Measurements from ENCODE around the gene TUBGCP3. TPM values are rescaled to one million over a fixed set of nuclear protein-coding genes. Genes with fewer than 3 reads are reported as not detected.

TUBGCP3 gene
- total and polyA plus RNA-seq, 9 of the 15 experiments (the other 6 are each of a cell fraction or from before 2014, with no cell fraction given), result 3.0 to 24.8 (median 15.2) TPM

- Histone ChIP-seq H3K9me3 (replicated peaks; ENCODE audit: control insufficient read depth, insufficient read depth, low read depth, low read length) (no peaks in the 10 kb centered on the region), H4K20me1 (replicated peaks; ENCODE audit: control insufficient read depth, insufficient read depth, low read length) (no peaks in the 10 kb centered on the region), H2AFZ (ENCODE audit: low read depth, low read length) (no peak overlapping the region), H3K9ac (ENCODE audit: insufficient read depth in 1 of 2, low read depth in 2 of 2, low read length in 2 of 2) (no peak overlapping the region), H3K4me1 (replicated peaks in 1 of 2; ENCODE audit: control insufficient read depth in 2 of 2, insufficient read depth in 2 of 2, low read length in 2 of 2) (peaks cover 0 to 4% of the 10 kb centered on the region in 2 experiments; a peak in 1 of 5 replicates), H3K27ac (ENCODE audit: extremely low read depth, low read depth, low read length) (no peak overlapping the region), H3K4me3 (no peak overlapping the region), H3K27me3 (ENCODE audit: control insufficient read depth in 2 of 2, insufficient read depth in 2 of 2, low read length in 2 of 2) (peaks cover 8 to 49% of the 10 kb centered on the region in 2 experiments; a peak in 4 of 5 replicates), H3K9me1 (ENCODE audit: control insufficient read depth, insufficient read depth, low read length) (no peaks in the 10 kb centered on the region), H3K79me2 (ENCODE audit: control insufficient read depth, insufficient read depth, low read length) (no peaks in the 10 kb centered on the region), H3K36me3 (ENCODE audit: control insufficient read depth, insufficient read depth, low read length) (no peaks in the 10 kb centered on the region), H3K4me2 (ENCODE audit: insufficient read depth, low read length) (no peak overlapping the region)
- no peak for FAIRE-seq
- no TSS peak for BruUV-seq (replicated peaks)
- in situ Hi-C loops (cut with MboI) (no loop called here), intact Hi-C loops (cut with micrococcal nuclease) (no loop called here)
- CTCF ChIA-PET (ENCODE audit: low intra/inter-chr PET ratio), result no interaction called here
- ATAC-seq, result no peak
- POLR2A ChIA-PET, result interaction anchor here (1.1 kb wide), 1 partner anchor 13 kb away, joined by 3 read pairs; no protein-coding TSS in a partner anchor
- no peak for DNase-seq (ENCODE audit: extremely low read depth in 1 of 4, low spot score in 3 of 4)
- TF ChIP-seq SMAD4 (CRISPR knock-in tag; conservative IDR thresholded peaks at IDR 0.05) (no peak), TBP (optimal IDR thresholded peaks at IDR 0.05; ENCODE audit: low read depth, low read length) (no peak), KLF16 (IDR thresholded peaks at IDR 0.05) (no peak), RBM34 (IDR thresholded peaks at IDR 0.05; ENCODE audit: borderline replicate concordance, insufficient read depth, low read length) (no peak), ZNF146 (CRISPR knock-in tag; IDR thresholded peaks at IDR 0.05; ENCODE audit: unreplicated experiment) (no peak), MLLT1 (IDR thresholded peaks at IDR 0.05) (no peak), ZFP36 (IDR thresholded peaks at IDR 0.05; ENCODE audit: low read depth, low read length, partially characterized antibody) (no peak), ZBTB2 (IDR thresholded peaks at IDR 0.05) (no peak), MCM2 (IDR thresholded peaks at IDR 0.05; ENCODE audit: low read depth) (no peak), ZNF512 (tag; IDR thresholded peaks at IDR 0.05) (no peak), ZBTB7A (IDR thresholded peaks at IDR 0.05; ENCODE audit: borderline replicate concordance, control insufficient read depth, low read depth, low read length) (no peak), ZBTB26 (CRISPR knock-in tag; IDR thresholded peaks at IDR 0.05) (no peak), BRF1 (IDR thresholded peaks at IDR 0.05; ENCODE audit: borderline replicate concordance, extremely low read depth, insufficient read length) (no peak)
- 5% methylated on average over 7 of the region's 19 CpGs for WGBS (ENCODE audit: insufficient coverage, low coverage, missing lambda C conversion rate)
Measured at GRCh38 chr13:112467236-112467635, 120.7 kb downstream of the TUBGCP3 start.
